H1 (cell line): Measurements from ENCODE around the gene ITPK1.

ENCODE experiments used
- BACH1 ChIP-seq: IDR thresholded peaks from 2 replicates; pipeline ENCODE4 v1.6.1; 2012; ENCODE audit warnings: low read length, improper control_type of control experiment
- CBX5 ChIP-seq: fragments of 300-800, 300-1000 bp; sonication (generic); IDR thresholded peaks from 2 replicates; pipeline ENCODE4 v1.7.1; 2016; ENCODE audit warnings: antibody characterized with exemption, low read length, low read depth
- CREB1 ChIP-seq: IDR thresholded peaks from 2 replicates; pipeline ENCODE4 v1.6.1; 2012; ENCODE audit warnings: inconsistent platforms
- EP300 ChIP-seq, 2 experiments: IDR thresholded peaks; 1 replicate in 1 of 2; 2 replicates in 1 of 2; pipeline ENCODE4 v1.6.1; 2011 to 2012; ENCODE audit warnings: low read depth in 2 of 2, low read length in 2 of 2, mild to moderate bottlenecking in 2 of 2, borderline replicate concordance in 1 of 2, inconsistent platforms in 1 of 2, moderate library complexity in 1 of 2
- EZH2 ChIP-seq: fragments of 200-600 bp; sonication (generic); IDR thresholded peaks from 2 replicates; pipeline ENCODE4 v1.7.1; 2012; ENCODE audit warnings: low read depth, mild to moderate bottlenecking, moderate library complexity, low read length, inconsistent platforms; ENCODE audit not compliant: severe bottlenecking
- MAFK ChIP-seq: IDR thresholded peaks from 2 replicates; pipeline ENCODE4 v1.6.1; 2012; ENCODE audit warnings: low read depth, mild to moderate bottlenecking, improper control_type of control experiment, low read length
- NRF1 ChIP-seq: IDR thresholded peaks from 2 replicates; pipeline ENCODE4 v1.6.1; 2011; ENCODE audit warnings: mild to moderate bottlenecking, low read depth, low read length, improper control_type of control experiment
- PHF8 ChIP-seq: fragments of 200-600 bp; sonication (generic); conservative IDR thresholded peaks from 2 replicates; pipeline ENCODE4 v1.7.1; 2012; ENCODE audit warnings: low read depth, mild to moderate bottlenecking, inconsistent platforms, low read length, moderate library complexity
- POLR2A ChIP-seq, 2 experiments: IDR thresholded peaks; 1 replicate in 1 of 2; 2 replicates in 1 of 2; pipeline ENCODE4 v1.6.1; 2011; ENCODE audit warnings: low read depth in 2 of 2, low read length in 2 of 2, mild to moderate bottlenecking in 2 of 2; ENCODE audit errors: control extremely low read depth in 1 of 2
- TAF7 ChIP-seq: optimal IDR thresholded peaks from 2 replicates; pipeline ENCODE3; 2011; ENCODE audit warnings: low read depth, mild to moderate bottlenecking, inconsistent platforms, low read length, moderate library complexity, borderline replicate concordance
- TEAD4 ChIP-seq: IDR thresholded peaks from 2 replicates; pipeline ENCODE4 v1.6.1; 2012; ENCODE audit warnings: low read depth, low read length, inconsistent platforms, mixed read lengths
- ZNF274 ChIP-seq: IDR thresholded peaks from 2 replicates; pipeline ENCODE4 v1.7.0; 2012; ENCODE audit warnings: low read length, borderline replicate concordance; ENCODE audit errors: extremely low read depth
- TF ChIP-seq, protein P1 (sequence below), 3 experiments: IDR thresholded peaks; 1 replicate in 2 of 3; 2 replicates in 1 of 3; pipeline versions ENCODE4 v1.5.1 to v1.6.1; 2011; ENCODE audit warnings: low read length in 3 of 3, mild to moderate bottlenecking in 3 of 3, inconsistent platforms in 2 of 3, low read depth in 1 of 3, moderate library complexity in 1 of 3; ENCODE audit not compliant: insufficient read depth in 1 of 3; ENCODE audit errors: control extremely low read depth in 1 of 3
- TF ChIP-seq, protein P2 (sequence below): IDR thresholded peaks from 2 replicates; pipeline ENCODE4 v1.6.1; 2011; ENCODE audit warnings: low read length, improper control_type of control experiment

DNA sequence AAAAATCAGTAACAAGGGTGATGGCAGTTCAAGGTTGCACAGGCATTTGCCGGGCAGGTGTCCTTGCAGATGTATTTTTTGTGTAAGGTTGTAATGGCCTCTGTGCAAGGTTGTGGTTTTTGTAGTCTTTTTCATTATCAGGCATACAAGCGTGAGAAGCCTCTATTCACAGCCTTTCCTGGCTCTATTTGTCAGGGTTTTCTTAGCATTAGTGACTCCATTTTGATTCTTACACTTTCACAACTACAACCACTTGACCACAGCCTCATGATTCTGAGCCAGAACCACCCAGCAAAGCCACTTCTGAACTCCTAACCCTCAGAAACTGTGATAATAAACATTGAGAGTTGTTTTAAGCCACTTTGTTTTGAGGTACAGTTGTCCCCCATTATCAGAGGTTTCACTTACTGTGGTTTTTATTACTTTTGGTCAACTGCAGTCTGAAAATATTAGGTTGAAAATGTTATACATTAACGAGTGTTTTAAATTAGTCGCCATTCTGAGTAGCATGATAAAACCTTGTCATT lies 220.3 kb downstream of the ITPK1 start:
- TF ChIP-seq, protein P1, sequence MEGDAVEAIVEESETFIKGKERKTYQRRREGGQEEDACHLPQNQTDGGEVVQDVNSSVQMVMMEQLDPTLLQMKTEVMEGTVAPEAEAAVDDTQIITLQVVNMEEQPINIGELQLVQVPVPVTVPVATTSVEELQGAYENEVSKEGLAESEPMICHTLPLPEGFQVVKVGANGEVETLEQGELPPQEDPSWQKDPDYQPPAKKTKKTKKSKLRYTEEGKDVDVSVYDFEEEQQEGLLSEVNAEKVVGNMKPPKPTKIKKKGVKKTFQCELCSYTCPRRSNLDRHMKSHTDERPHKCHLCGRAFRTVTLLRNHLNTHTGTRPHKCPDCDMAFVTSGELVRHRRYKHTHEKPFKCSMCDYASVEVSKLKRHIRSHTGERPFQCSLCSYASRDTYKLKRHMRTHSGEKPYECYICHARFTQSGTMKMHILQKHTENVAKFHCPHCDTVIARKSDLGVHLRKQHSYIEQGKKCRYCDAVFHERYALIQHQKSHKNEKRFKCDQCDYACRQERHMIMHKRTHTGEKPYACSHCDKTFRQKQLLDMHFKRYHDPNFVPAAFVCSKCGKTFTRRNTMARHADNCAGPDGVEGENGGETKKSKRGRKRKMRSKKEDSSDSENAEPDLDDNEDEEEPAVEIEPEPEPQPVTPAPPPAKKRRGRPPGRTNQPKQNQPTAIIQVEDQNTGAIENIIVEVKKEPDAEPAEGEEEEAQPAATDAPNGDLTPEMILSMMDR (IDR thresholded peaks at IDR 0.05; ENCODE audit: control extremely low read depth in 1 of 3, insufficient read depth in 1 of 3, low read depth in 1 of 3, low read length in 3 of 3): no peak
- no peak for TF ChIP-seq EP300 (IDR thresholded peaks at IDR 0.05; ENCODE audit: borderline replicate concordance in 1 of 2, low read depth in 2 of 2, low read length in 2 of 2)
- TF ChIP-seq, protein P2, sequence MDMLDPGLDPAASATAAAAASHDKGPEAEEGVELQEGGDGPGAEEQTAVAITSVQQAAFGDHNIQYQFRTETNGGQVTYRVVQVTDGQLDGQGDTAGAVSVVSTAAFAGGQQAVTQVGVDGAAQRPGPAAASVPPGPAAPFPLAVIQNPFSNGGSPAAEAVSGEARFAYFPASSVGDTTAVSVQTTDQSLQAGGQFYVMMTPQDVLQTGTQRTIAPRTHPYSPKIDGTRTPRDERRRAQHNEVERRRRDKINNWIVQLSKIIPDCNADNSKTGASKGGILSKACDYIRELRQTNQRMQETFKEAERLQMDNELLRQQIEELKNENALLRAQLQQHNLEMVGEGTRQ: no peak
- no peak for TF ChIP-seq EZH2
- TF ChIP-seq POLR2A (IDR thresholded peaks at IDR 0.05; ENCODE audit: control extremely low read depth in 1 of 2, low read depth in 2 of 2, low read length in 2 of 2): no peak
- TF ChIP-seq BACH1: no peak
- no peak for TF ChIP-seq ZNF274
- no peak for TF ChIP-seq NRF1
- TF ChIP-seq TEAD4: no peak
- TF ChIP-seq PHF8: no peak
- TF ChIP-seq CREB1: no peak
- no peak for TF ChIP-seq CBX5
- TF ChIP-seq TAF7: no peak
- TF ChIP-seq MAFK: no peak
